A673 (cell line): ENCODE data around the gene BLCAP. TPM values are rescaled to one million over a fixed set of nuclear protein-coding genes. Genes with fewer than 3 reads are reported as not detected.
A peak's percentile ranks its signal among the peaks of the same experiment; 100 is the strongest.

ENCODE experiments used
- BruUV-seq: library from RNA; stranded (reverse); fragments of 400-500 nt; replicated peaks from 2 replicates; lab custom pipeline; 2021; lab: Mats Ljungman, UMichigan
- CTCF ChIA-PET: fragments of 300-600 bp; sonication (Branson Sonifier 250); formaldehyde crosslinking; loops from one replicate; lab custom pipeline; 2022; ENCODE audit warnings: antibody characterized with exemption; lab: Charles Lee
- POLR2A ChIA-PET: fragments of 300-600 bp; sonication (Branson Sonifier 250); formaldehyde crosslinking; loops from one replicate; lab custom pipeline; 2022; ENCODE audit warnings: antibody characterized with exemption; ENCODE audit not compliant: low non-redundant PET; lab: Charles Lee
- DNase-seq: peaks from one replicate; pipeline ENCODE4 v3.0.0-alpha.2; 2015; ENCODE audit warnings: low spot score
- H3K27ac ChIP-seq: fragments of 200-600 bp; sonication (generic); 2 replicates; pipeline ENCODE4 v1.5.1; 2016; ENCODE audit warnings: mixed run types, low read depth, mild to moderate bottlenecking, mixed read lengths, antibody characterized with exemption, low read length; ENCODE audit not compliant: poor library complexity, severe bottlenecking
- H3K27me3 ChIP-seq: fragments of 200-600 bp; sonication (generic); replicated peaks from 2 replicates; pipeline ENCODE4 v1.6.1; 2017; ENCODE audit warnings: mixed run types, low read depth, mild to moderate bottlenecking, mixed read lengths, antibody characterized with exemption, low read length; ENCODE audit not compliant: insufficient read depth, poor library complexity
- H3K36me3 ChIP-seq: fragments of 200-600 bp; sonication (generic); 2 replicates; pipeline ENCODE4 v1.6.1; 2016; ENCODE audit warnings: mixed run types, mild to moderate bottlenecking, mixed read lengths, antibody characterized with exemption, low read length; ENCODE audit not compliant: insufficient read depth, poor library complexity, severe bottlenecking
- H3K4me1 ChIP-seq: fragments of 200-600 bp; sonication (generic); 2 replicates; pipeline ENCODE4 v1.6.1; 2017; ENCODE audit warnings: mixed run types, mild to moderate bottlenecking, mixed read lengths, antibody characterized with exemption, low read length; ENCODE audit not compliant: insufficient read depth, poor library complexity, severe bottlenecking
- H3K4me3 ChIP-seq: fragments of 200-600 bp; sonication (generic); 2 replicates; pipeline ENCODE4 v1.5.1; 2016; ENCODE audit warnings: low read depth, mixed run types, mild to moderate bottlenecking, mixed read lengths, low read length; ENCODE audit not compliant: poor library complexity, severe bottlenecking
- H3K9me3 ChIP-seq: fragments of 200-600 bp; sonication (generic); 2 replicates; pipeline ENCODE4 v1.6.1; 2016; ENCODE audit warnings: mixed run types, low read depth, mild to moderate bottlenecking, mixed read lengths, antibody characterized with exemption, low read length; ENCODE audit not compliant: poor library complexity, severe bottlenecking
- CTCF ChIP-seq: fragments of 300-800, 200-600 bp; sonication (generic); conservative IDR thresholded peaks from 2 replicates; pipeline ENCODE4 v1.5.1; 2017; ENCODE audit warnings: low read depth, mild to moderate bottlenecking, antibody characterized with exemption, low read length, moderate library complexity, mixed read lengths
- EZH2 ChIP-seq: fragments of 200-600 bp; sonication (generic); IDR thresholded peaks from 2 replicates; pipeline ENCODE4 v1.6.1; 2017; ENCODE audit warnings: borderline replicate concordance, low read depth, mild to moderate bottlenecking, mixed read lengths, antibody characterized with exemption, low read length; ENCODE audit not compliant: poor library complexity, severe bottlenecking
- intact Hi-C: fragments of 100-400 bp; cut with micrococcal nuclease; formaldehyde crosslinking; loops from one replicate; pipeline ENCODE4 v1.10.0; 2022; ENCODE audit not compliant: unreplicated experiment
- total RNA-seq: library from RNA; stranded (reverse); gene quantifications from 2 replicates; pipeline ENCODE4 v1.2.3, GENCODE V29; 2021

BLCAP gene
- total RNA-seq, 1 experiment from 2014 or later = 39.9 TPM

GRCh38 chr20:37540001-37540400 lies 12.3 kb upstream of the BLCAP start:
- no peak overlapping the region for H3K27ac ChIP-seq
- H3K9me3 ChIP-seq = no peaks in the 10 kb centered on the region
- intact Hi-C loops = no loop called here
- H3K4me3 ChIP-seq = no peak overlapping the region
- no peak for TF ChIP-seq EZH2
- TF ChIP-seq CTCF = no peak
- ChIA-PET POLR2A (interaction anchor here (0.7 kb wide), 1 partner anchor 233 kb away, joined by 3 read pairs; no protein-coding TSS in a partner anchor), CTCF (no interaction called here)
- H3K4me1 ChIP-seq = no peaks in the 10 kb centered on the region
- H3K27me3 ChIP-seq = no peaks in the 10 kb centered on the region
- DNase-seq = no peak
- no peaks in the 10 kb centered on the region for H3K36me3 ChIP-seq
- no TSS peak for BruUV-seq

- CTCF ChIA-PET = interaction anchor here (0.6 kb wide), 1 partner anchor 111 kb away, joined by 4 read pairs; no protein-coding TSS in a partner anchor
- POLR2A ChIA-PET = interaction anchor here (0.7 kb wide), 1 partner anchor 234 kb away, joined by 3 read pairs; no protein-coding TSS in a partner anchor
- intact Hi-C loops = no loop called here
Observed at GRCh38 chr20:37539424-37539823, 11.7 kb upstream of the BLCAP start.

GRCh38 chr20:37538003-37538402 lies 10.3 kb upstream of the BLCAP start:
- TF ChIP-seq CTCF (no peak), EZH2 (no peak)
- POLR2A ChIA-PET = no interaction called here
- Histone ChIP-seq H3K4me1 (no peaks in the 10 kb centered on the region), H3K36me3 (no peaks in the 10 kb centered on the region), H3K27ac (no peak overlapping the region), H3K9me3 (no peaks in the 10 kb centered on the region), H3K4me3 (no peak overlapping the region), H3K27me3 (no peaks in the 10 kb centered on the region)
- no TSS peak for BruUV-seq
- intact Hi-C loops = no loop called here
- CTCF ChIA-PET = interaction anchor here (0.6 kb wide), 1 partner anchor 455 kb away, joined by 3 read pairs; no protein-coding TSS in a partner anchor
- DNase-seq = peak; percentile 35

More at GRCh38 chr20:37539424-37539823, 11.7 kb upstream of the BLCAP start:
- H3K4me1 ChIP-seq = no peaks in the 10 kb centered on the region
- DNase-seq = no peak
- no peak for TF ChIP-seq CTCF
- TF ChIP-seq EZH2 = no peak
- no peaks in the 10 kb centered on the region for H3K9me3 ChIP-seq
- H3K27me3 ChIP-seq = no peaks in the 10 kb centered on the region
- no peak overlapping the region for H3K4me3 ChIP-seq
- no peaks in the 10 kb centered on the region for H3K36me3 ChIP-seq
- BruUV-seq = no TSS peak
- H3K27ac ChIP-seq = no peak overlapping the region
